GM21717 (cell line): ENCODE results near the gene OR2B2.
A peak's percentile ranks its signal among the peaks of the same experiment; 100 is the strongest.

Experiments
- ATAC-seq: cut with Tn5 transposase; IDR thresholded peaks from one replicate; pipeline ENCODE4 v1.9.1; 2021; ENCODE audit warnings: mild to moderate bottlenecking, moderate library complexity; ENCODE audit not compliant: unreplicated experiment

OR2B2 gene

GRCh38 chr6:27893836-27894807 is 18.1 kb downstream of the OR2B2 start:
- ATAC-seq, result no peak

- ATAC-seq, result peak; percentile 46
Measured at GRCh38 chr6:27893059-27893835, 18.9 kb downstream of the OR2B2 start.

- ATAC-seq, result no peak
Measured at GRCh38 chr6:27892649-27893058, 19.5 kb downstream of the OR2B2 start.

GRCh38 chr6:27891320-27891875 is 20.8 kb downstream of the OR2B2 start:
- no peak for ATAC-seq

- peak; percentile 41 for ATAC-seq
Measured at GRCh38 chr6:27890445-27891319, 21.5 kb downstream of the OR2B2 start.

- no peak for ATAC-seq
Measured at GRCh38 chr6:27889628-27890444, 22.4 kb downstream of the OR2B2 start.

GRCh38 chr6:27889275-27889627 is 22.9 kb downstream of the OR2B2 start:
- ATAC-seq, result no peak

GRCh38 chr6:27888566-27888965 is 23.6 kb downstream of the OR2B2 start:
- ATAC-seq, result no peak

GRCh38 chr6:27886073-27886472 is 26.1 kb downstream of the OR2B2 start:
- ATAC-seq, result no peak

- ATAC-seq, result no peak
Measured at GRCh38 chr6:27883136-27883535, 29.1 kb downstream of the OR2B2 start.

- no peak for ATAC-seq
Measured at GRCh38 chr6:27882624-27883023, 29.6 kb downstream of the OR2B2 start.

GRCh38 chr6:27879837-27880236 is 32.4 kb downstream of the OR2B2 start:
- no peak for ATAC-seq

- ATAC-seq, result no peak
Measured at GRCh38 chr6:27874016-27874415, 38.2 kb downstream of the OR2B2 start.

GRCh38 chr6:27873021-27873940 is 38.9 kb downstream of the OR2B2 start:
- peak; percentile 37 for ATAC-seq

- peak; percentile 20 for ATAC-seq
Measured at GRCh38 chr6:27872642-27873020, 39.6 kb downstream of the OR2B2 start.

GRCh38 chr6:27871924-27872638 is 40.1 kb downstream of the OR2B2 start:
- peak; percentile 48 for ATAC-seq

GRCh38 chr6:27870291-27870870 is 41.8 kb downstream of the OR2B2 start:
- ATAC-seq, result no peak

GRCh38 chr6:27868311-27868710 is 43.9 kb downstream of the OR2B2 start:
- no peak for ATAC-seq
